Esophagus muscularis mucosa (tissue), 4 donors: ENCODE data around the gene CD52. TPM values are rescaled to one million over a fixed set of nuclear protein-coding genes. Genes with fewer than 3 reads are reported as not detected.

Experiments used
- DNase-seq: peaks from one replicate; pipeline ENCODE4 v3.0.0-alpha.2; 2017; ENCODE audit errors: extremely low spot score
- H3K27ac ChIP-seq, 4 donors: fragments of 200-600 bp; sonication (generic); replicated peaks in 1 of 4; 1 replicate in 3 of 4; 2 replicates in 1 of 4; pipeline ENCODE4 v1.5.1; 2016 to 2019; ENCODE audit warnings: mild to moderate bottlenecking in 1 of 4
- H3K27me3 ChIP-seq, 4 donors: fragments of 200-600 bp; sonication (generic); one replicate each; pipeline versions ENCODE4 v1.5.1 to v1.6.0; 2016 to 2019
- H3K36me3 ChIP-seq, 4 donors: fragments of 200-600 bp; sonication (generic); one replicate each; pipeline ENCODE4 v1.5.1; 2016 to 2019
- H3K4me1 ChIP-seq, 4 donors: fragments of 200-600 bp; sonication (generic); one replicate each; pipeline ENCODE4 v1.5.1; 2016 to 2019
- H3K4me3 ChIP-seq, 4 donors: fragments of 200-600 bp; sonication (generic); 1 replicate in 2 of 4; 2 replicates in 2 of 4; pipeline ENCODE4 v1.5.1; 2016 to 2019; ENCODE audit warnings: mild to moderate bottlenecking in 4 of 4, moderate library complexity in 1 of 4
- H3K9me3 ChIP-seq, 4 donors: fragments of 200-600 bp; sonication (generic); 1 replicate in 3 of 4; 2 replicates in 1 of 4; pipeline ENCODE4 v1.5.1; 2016 to 2019
- CTCF ChIP-seq, 3 experiments: fragments of 200-600 bp in 2 of 3; fragments of 450-650 bp in 1 of 3; sonication (generic) in 2 of 3; IDR thresholded peaks; one replicate each; pipeline ENCODE4 v1.5.1; 2017 to 2019; ENCODE audit warnings: antibody characterized with exemption in 3 of 3, mild to moderate bottlenecking in 2 of 3, moderate library complexity in 1 of 3
- EP300 ChIP-seq: sonication (generic); formaldehyde crosslinking; IDR thresholded peaks from one replicate; pipeline ENCODE4 v1.6.1; 2017; ENCODE audit warnings: antibody characterized with exemption
- POLR2A ChIP-seq: fragments of 450-650 bp; IDR thresholded peaks from one replicate; pipeline ENCODE4 v1.6.1; 2017; ENCODE audit warnings: antibody characterized with exemption, moderate library complexity, mild to moderate bottlenecking, low read depth
- POLR2AphosphoS5 ChIP-seq, 2 donors: sonication (generic); formaldehyde crosslinking; IDR thresholded peaks; one replicate each; pipeline ENCODE4 v1.6.1; 2017; ENCODE audit warnings: antibody characterized with exemption in 2 of 2
- WGBS: methylation state at CpG from one replicate; pipeline ENCODE4 v1.1.5; 2018; 5-methylcytosine and 5-hydroxymethylcytosine counted together
- intact Hi-C: fragments of 100-400 bp; cut with DNase I; formaldehyde crosslinking; loops from one replicate; pipeline ENCODE4 v1.15.1; 2023
- total RNA-seq, 4 donors: library from RNA; depleted of rRNA; stranded (reverse); fragments of >200 nt; gene quantifications; one replicate each; pipeline versions ENCODE4 v1.1.0 to v1.2.1, GENCODE V29; 2016

Gene CD52
- total RNA-seq, 4 donors from 2014 or later = 3.8 to 14.0 (median 7.1) TPM; not detected in 1

GRCh38 chr1:26367441-26367840 is 49.7 kb downstream of the CD52 start:
- peaks cover 0 to 3% (median 0%) of the 10 kb centered on the region in 4 donors for H3K9me3 ChIP-seq
- TF ChIP-seq CTCF (IDR thresholded peaks at IDR 0.05) = no peak
- TF ChIP-seq POLR2AphosphoS5 (IDR thresholded peaks at IDR 0.05) = no peak
- no peak for TF ChIP-seq EP300
- TF ChIP-seq POLR2A = no peak
- DNase-seq = no peak
- no peak overlapping the region for H3K4me3 ChIP-seq
- H3K4me1 ChIP-seq = peaks cover 0 to 3% (median 0%) of the 10 kb centered on the region in 4 donors
- no peak overlapping the region for H3K27ac ChIP-seq
- 75% methylated on average over 1 of the region's 6 CpGs for WGBS
- H3K27me3 ChIP-seq = peaks cover 0 to 71% (median 0%) of the 10 kb centered on the region in 4 donors
- intact Hi-C loops = no loop called here
- H3K36me3 ChIP-seq = no peaks in the 10 kb centered on the region

GRCh38 chr1:26368006-26368405 is 50.2 kb downstream of the CD52 start:
- H3K27ac ChIP-seq = no peak overlapping the region
- intact Hi-C loops = no loop called here
- H3K4me1 ChIP-seq = peaks cover 0 to 3% (median 0%) of the 10 kb centered on the region in 4 donors
- 90% methylated on average over 3 of the region's 4 CpGs for WGBS
- TF ChIP-seq POLR2A (no peak), CTCF (IDR thresholded peaks at IDR 0.05) (no peak), POLR2AphosphoS5 (IDR thresholded peaks at IDR 0.05) (no peak), EP300 (no peak)
- peaks cover 0 to 3% (median 0%) of the 10 kb centered on the region in 4 donors for H3K9me3 ChIP-seq
- H3K4me3 ChIP-seq = no peak overlapping the region
- H3K27me3 ChIP-seq = peaks cover 0 to 70% (median 0%) of the 10 kb centered on the region in 4 donors
- DNase-seq = no peak
- no peaks in the 10 kb centered on the region for H3K36me3 ChIP-seq

- Histone ChIP-seq H3K4me3 (no peak overlapping the region), H3K27me3 (peaks cover 0 to 66% (median 0%) of the 10 kb centered on the region in 4 donors), H3K27ac (no peak overlapping the region), H3K9me3 (peaks cover 0 to 3% (median 0%) of the 10 kb centered on the region in 4 donors), H3K4me1 (peaks cover 0 to 3% (median 0%) of the 10 kb centered on the region in 4 donors), H3K36me3 (no peaks in the 10 kb centered on the region)
- DNase-seq = no peak
- WGBS = 90% methylated on average over 3 of the region's 3 CpGs
- intact Hi-C loops = no loop called here
- TF ChIP-seq EP300 = no peak
- TF ChIP-seq POLR2A = no peak
- no peak for TF ChIP-seq CTCF (IDR thresholded peaks at IDR 0.05)
- TF ChIP-seq POLR2AphosphoS5 (IDR thresholded peaks at IDR 0.05) = no peak
These were observed 50.7 kb downstream of the CD52 start for GRCh38 chr1:26368486-26368885.

Other genes with a start within 250 kb of the CD52 start
- 1 to 10 TPM; 5.1 to 6.4 (median 5.7) TPM for gene PDIK1L, start 206.1 kb upstream of the CD52 start, total RNA-seq
- 10 to 100 TPM in 2 of 4 donors, 1 to 10 TPM in 2; 2.9 to 17.9 (median 11.6) TPM for gene FAM110D, start 158.9 kb upstream of the CD52 start, total RNA-seq
- not detected for gene C1orf232, start 149.0 kb upstream of the CD52 start, total RNA-seq
- 10 to 100 TPM; 10.4 to 41.6 (median 22.5) TPM for gene ZNF593, start 148.1 kb upstream of the CD52 start, total RNA-seq
- not detected for gene ZNF593OS, start 146.1 kb upstream of the CD52 start, total RNA-seq
- gene CNKSR1, start 140.5 kb upstream of the CD52 start, total RNA-seq = 1 to 10 TPM; 1.4 to 2.6 (median 1.9) TPM
- not detected for gene CATSPER4, start 127.4 kb upstream of the CD52 start, total RNA-seq
- gene CEP85, start 83.8 kb upstream of the CD52 start, total RNA-seq = 1 to 10 TPM; 3.0 to 6.3 (median 4.8) TPM
- 10 to 100 TPM; 52.7 to 81.7 (median 59.8) TPM for gene SH3BGRL3, start 37.9 kb upstream of the CD52 start, total RNA-seq
- 10 to 100 TPM in 2 of 4 donors, 1 to 10 TPM in 2; 7.1 to 13.3 (median 10.1) TPM for gene UBXN11, start 11.3 kb upstream of the CD52 start, total RNA-seq
- gene CRYBG2, start 36.2 kb downstream of the CD52 start, total RNA-seq = under 1 TPM in 2 of 4 donors, not detected in 2; 0.42 to 0.86 TPM
- not detected for gene ZNF683, start 54.8 kb downstream of the CD52 start, total RNA-seq
- gene LIN28A, start 92.9 kb downstream of the CD52 start, total RNA-seq = not detected
- 10 to 100 TPM; 28.7 to 38.9 (median 30.4) TPM for gene DHDDS, start 114.4 kb downstream of the CD52 start, total RNA-seq
- 100 to 1,000 TPM; 124 to 263 (median 189) TPM for gene HMGN2, start 154.5 kb downstream of the CD52 start, total RNA-seq
- gene RPS6KA1, start 211.8 kb downstream of the CD52 start, total RNA-seq = 10 to 100 TPM in 1 of 4 donors, 1 to 10 TPM in 3; 7.0 to 16.7 (median 8.7) TPM